Activated CD4-positive, alpha-beta T cell treated with anti-CD3 and anti-CD28 coated beads, Interleukin-2, amount 50 U/mL, for 24 hours (primary cell): ENCODE results near the gene POU2AF1.

Source experiments
- DNase-seq, 2 donors: peaks; one replicate each; pipeline ENCODE4 v3.0.0-alpha.2; 2020; ENCODE audit warnings: low read depth in 1 of 2, low spot score in 1 of 2

Gene POU2AF1

GRCh38 chr11:111387363-111387762 is 8.3 kb upstream of the POU2AF1 start:
- DNase-seq = no peak

- DNase-seq = no peak
Measured at GRCh38 chr11:111386611-111387150, 7.6 kb upstream of the POU2AF1 start.

GRCh38 chr11:111384494-111384893 is 5.4 kb upstream of the POU2AF1 start:
- no peak for DNase-seq

GRCh38 chr11:111382451-111382850 is 3.4 kb upstream of the POU2AF1 start:
- DNase-seq = no peak

- DNase-seq = no peak
Measured at GRCh38 chr11:111379602-111380136, 594 bp upstream of the POU2AF1 start.

GRCh38 chr11:111378185-111378860 is 752 bp downstream of the POU2AF1 start:
- DNase-seq = no peak

GRCh38 chr11:111376181-111376871 is 2.7 kb downstream of the POU2AF1 start:
- DNase-seq = no peak

GRCh38 chr11:111373590-111373989 is 5.5 kb downstream of the POU2AF1 start:
- DNase-seq = no peak

GRCh38 chr11:111372538-111372937 is 6.5 kb downstream of the POU2AF1 start:
- DNase-seq = no peak

- DNase-seq = no peak
Measured at GRCh38 chr11:111370902-111371578, 8.0 kb downstream of the POU2AF1 start.

GRCh38 chr11:111370270-111370901 is 8.7 kb downstream of the POU2AF1 start:
- no peak for DNase-seq

GRCh38 chr11:111368285-111368560 is 10.9 kb downstream of the POU2AF1 start:
- DNase-seq = no peak

GRCh38 chr11:111367411-111368284 is 11.4 kb downstream of the POU2AF1 start:
- no peak for DNase-seq

GRCh38 chr11:111366560-111367410 is 12.3 kb downstream of the POU2AF1 start:
- no peak for DNase-seq

GRCh38 chr11:111365722-111366559 is 13.1 kb downstream of the POU2AF1 start:
- no peak for DNase-seq

GRCh38 chr11:111364503-111364902 is 14.6 kb downstream of the POU2AF1 start:
- no peak for DNase-seq

- DNase-seq = no peak
Measured at GRCh38 chr11:111363985-111364384, 15.1 kb downstream of the POU2AF1 start.

- DNase-seq = no peak
Measured at GRCh38 chr11:111362887-111363411, 16.1 kb downstream of the POU2AF1 start.
